DND-41 (cell line): ENCODE measurements around the gene CHI3L2.

Experiments
- ATAC-seq: fragments of 200-7000 bp; cut with Tn5 transposase; 3 replicates; pipeline ENCODE4 v1.9.1; 2021; ENCODE audit warnings: low read depth; ENCODE audit not compliant: insufficient read depth
- DNase-seq: peaks from one replicate; pipeline ENCODE4 v3.0.0-alpha.2; 2020
- H2AFZ ChIP-seq: 2 replicates; pipeline ENCODE4 v1.6.0; 2012; ENCODE audit warnings: low read depth, low read length
- H3K27ac ChIP-seq: 2 replicates; pipeline ENCODE4 v1.5.1; 2012; ENCODE audit warnings: low read length, inconsistent platforms
- H3K27me3 ChIP-seq: fragments of 200-600 bp; sonication (generic); 2 replicates; pipeline ENCODE4 v1.6.0; 2012; ENCODE audit warnings: low read length, mild to moderate bottlenecking, inconsistent platforms; ENCODE audit not compliant: insufficient read depth, poor library complexity
- H3K36me3 ChIP-seq: 2 replicates; pipeline ENCODE4 v1.5.1; 2012; ENCODE audit warnings: low read length, inconsistent platforms; ENCODE audit not compliant: insufficient read depth
- H3K4me1 ChIP-seq: 2 replicates; pipeline ENCODE4 v1.5.1; 2012; ENCODE audit warnings: mild to moderate bottlenecking, low read length; ENCODE audit not compliant: insufficient read depth
- H3K4me2 ChIP-seq: 2 replicates; pipeline ENCODE4 v1.6.0; 2012; ENCODE audit warnings: mild to moderate bottlenecking, moderate library complexity, low read length, inconsistent platforms; ENCODE audit not compliant: insufficient read depth
- H3K4me3 ChIP-seq, 2 experiments: fragments of 200-600 bp in 1 of 2; shearing (Covaris generic) in 1 of 2; 2 replicates each; pipeline ENCODE4 v1.5.1; 2012 to 2016; ENCODE audit warnings: inconsistent platforms in 2 of 2, low read length in 2 of 2, mild to moderate bottlenecking in 2 of 2, low read depth in 1 of 2, moderate library complexity in 1 of 2
- H3K79me2 ChIP-seq: 2 replicates; pipeline ENCODE4 v1.6.0; 2012; ENCODE audit warnings: low read length, inconsistent platforms; ENCODE audit not compliant: insufficient read depth
- H3K9ac ChIP-seq: 2 replicates; pipeline ENCODE4 v1.6.0; 2012; ENCODE audit warnings: low read depth, mild to moderate bottlenecking, inconsistent platforms, low read length, moderate library complexity
- H3K9me3 ChIP-seq: 2 replicates; pipeline ENCODE4 v1.5.1; 2012; ENCODE audit warnings: low read length, moderate library complexity, mild to moderate bottlenecking, inconsistent platforms; ENCODE audit not compliant: insufficient read depth, severe bottlenecking
- H4K20me1 ChIP-seq: 2 replicates; pipeline ENCODE4 v1.6.0; 2012; ENCODE audit warnings: low read length; ENCODE audit not compliant: insufficient read depth
- EZH2 ChIP-seq: IDR thresholded peaks from 3 replicates; pipeline ENCODE4 v1.6.1; 2012; ENCODE audit warnings: borderline replicate concordance, low read depth, mild to moderate bottlenecking, moderate library complexity, low read length, inconsistent platforms; ENCODE audit not compliant: severe bottlenecking
- TF ChIP-seq, protein P1 (sequence below): IDR thresholded peaks from 2 replicates; pipeline ENCODE4 v1.5.1; 2012; ENCODE audit warnings: borderline replicate concordance, low read length, moderate library complexity, mild to moderate bottlenecking; ENCODE audit not compliant: poor library complexity, severe bottlenecking; ENCODE audit errors: extremely low read depth

Gene CHI3L2

DNA sequence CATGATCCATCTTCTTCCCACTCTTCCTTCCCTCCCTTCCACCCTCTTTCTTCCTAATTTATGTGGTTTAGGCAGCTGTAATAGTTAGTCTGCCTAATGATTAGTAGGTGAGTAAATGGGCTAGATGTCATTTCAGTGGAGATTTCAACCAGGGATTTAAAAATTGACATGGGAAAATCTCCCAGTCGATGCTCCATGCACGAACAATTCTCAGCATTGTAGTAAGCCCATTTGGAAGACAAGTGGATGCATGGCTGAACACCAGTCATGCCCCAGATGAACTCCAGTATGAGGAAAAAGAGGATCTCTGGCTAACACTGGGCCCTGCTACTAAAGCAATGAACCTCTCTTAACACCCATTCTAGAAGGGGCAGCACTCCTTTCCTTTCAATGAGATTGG lies 25.3 kb downstream of the CHI3L2 start:
- no peak for DNase-seq
- no peaks in the 10 kb centered on the region for H3K79me2 ChIP-seq
- no peaks in the 10 kb centered on the region for H3K4me1 ChIP-seq
- H3K36me3 ChIP-seq, result no peaks in the 10 kb centered on the region
- no peak overlapping the region for H2AFZ ChIP-seq
- H3K27me3 ChIP-seq, result no peaks in the 10 kb centered on the region
- no peak for TF ChIP-seq EZH2
- TF ChIP-seq, protein P1, sequence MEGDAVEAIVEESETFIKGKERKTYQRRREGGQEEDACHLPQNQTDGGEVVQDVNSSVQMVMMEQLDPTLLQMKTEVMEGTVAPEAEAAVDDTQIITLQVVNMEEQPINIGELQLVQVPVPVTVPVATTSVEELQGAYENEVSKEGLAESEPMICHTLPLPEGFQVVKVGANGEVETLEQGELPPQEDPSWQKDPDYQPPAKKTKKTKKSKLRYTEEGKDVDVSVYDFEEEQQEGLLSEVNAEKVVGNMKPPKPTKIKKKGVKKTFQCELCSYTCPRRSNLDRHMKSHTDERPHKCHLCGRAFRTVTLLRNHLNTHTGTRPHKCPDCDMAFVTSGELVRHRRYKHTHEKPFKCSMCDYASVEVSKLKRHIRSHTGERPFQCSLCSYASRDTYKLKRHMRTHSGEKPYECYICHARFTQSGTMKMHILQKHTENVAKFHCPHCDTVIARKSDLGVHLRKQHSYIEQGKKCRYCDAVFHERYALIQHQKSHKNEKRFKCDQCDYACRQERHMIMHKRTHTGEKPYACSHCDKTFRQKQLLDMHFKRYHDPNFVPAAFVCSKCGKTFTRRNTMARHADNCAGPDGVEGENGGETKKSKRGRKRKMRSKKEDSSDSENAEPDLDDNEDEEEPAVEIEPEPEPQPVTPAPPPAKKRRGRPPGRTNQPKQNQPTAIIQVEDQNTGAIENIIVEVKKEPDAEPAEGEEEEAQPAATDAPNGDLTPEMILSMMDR, result no peak
- H3K27ac ChIP-seq, result no peak overlapping the region
- no peak overlapping the region for H3K4me3 ChIP-seq
- H3K9me3 ChIP-seq, result no peaks in the 10 kb centered on the region
- H3K9ac ChIP-seq, result no peak overlapping the region
- H4K20me1 ChIP-seq, result no peaks in the 10 kb centered on the region
- no peak for ATAC-seq
- no peak overlapping the region for H3K4me2 ChIP-seq

DNA sequence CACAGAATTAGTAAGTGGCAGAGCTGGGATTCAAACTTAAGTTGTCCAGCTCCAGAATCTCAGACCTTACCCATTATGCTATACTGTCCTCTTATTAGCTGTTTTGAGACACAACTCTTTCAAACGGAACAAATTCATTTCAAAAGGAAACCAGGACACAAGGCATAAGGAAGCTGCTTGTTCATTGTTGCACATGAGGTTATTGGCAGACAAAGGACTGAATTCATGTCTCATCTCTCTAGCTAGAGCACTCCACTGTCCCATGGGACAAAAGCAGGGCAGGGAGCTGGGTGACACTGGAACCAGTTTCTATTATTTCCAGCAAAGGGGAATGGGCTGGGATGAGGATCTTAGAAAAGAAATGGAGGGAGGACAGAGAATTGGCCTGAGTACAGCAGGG lies 26.4 kb downstream of the CHI3L2 start:
- Histone ChIP-seq H2AFZ (no peak overlapping the region), H3K4me2 (no peak overlapping the region), H3K9ac (no peak overlapping the region), H3K36me3 (no peaks in the 10 kb centered on the region), H3K4me3 (no peak overlapping the region), H3K4me1 (no peaks in the 10 kb centered on the region), H3K27me3 (no peaks in the 10 kb centered on the region), H3K27ac (no peak overlapping the region), H4K20me1 (no peaks in the 10 kb centered on the region), H3K9me3 (no peaks in the 10 kb centered on the region), H3K79me2 (no peaks in the 10 kb centered on the region)
- TF ChIP-seq, protein P1, result no peak
- no peak for TF ChIP-seq EZH2
- ATAC-seq (no peak), DNase-seq (no peak)

DNA sequence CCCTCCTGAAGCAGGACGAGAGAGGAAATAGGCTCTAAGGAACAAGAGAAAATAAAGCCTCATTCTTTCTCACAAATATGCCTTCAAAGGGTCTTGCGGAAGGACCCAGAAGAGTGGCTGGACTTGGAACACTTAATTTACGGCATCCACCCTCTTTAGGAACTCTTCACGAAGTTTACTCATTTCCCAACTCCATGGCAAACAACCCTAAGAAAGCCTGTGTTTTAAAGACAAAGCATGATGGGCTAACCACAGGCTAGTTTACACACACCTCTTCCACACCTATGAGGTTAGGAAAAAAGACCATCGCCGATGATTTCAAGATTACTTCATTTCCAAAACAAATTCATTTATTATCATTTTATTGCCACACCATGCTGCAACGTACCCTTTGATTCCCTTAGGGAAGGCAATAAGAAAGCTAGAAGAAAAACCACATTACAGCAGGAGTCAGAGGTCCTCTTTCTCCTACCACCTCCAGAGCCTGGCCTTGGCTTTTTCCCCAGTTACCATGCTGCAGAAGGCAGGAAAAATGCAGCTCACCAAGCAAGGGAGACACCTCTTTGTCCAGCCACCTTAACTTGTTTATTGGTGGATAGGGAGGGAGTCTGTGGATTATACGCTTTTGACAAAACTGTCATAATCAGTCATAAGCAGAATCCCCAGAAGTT lies 29.6 kb downstream of the CHI3L2 start:
- H3K79me2 ChIP-seq, result no peaks in the 10 kb centered on the region
- no peak overlapping the region for H3K4me2 ChIP-seq
- H3K4me1 ChIP-seq, result no peaks in the 10 kb centered on the region
- H2AFZ ChIP-seq, result no peak overlapping the region
- no peaks in the 10 kb centered on the region for H3K9me3 ChIP-seq
- H3K27me3 ChIP-seq, result no peaks in the 10 kb centered on the region
- H3K9ac ChIP-seq, result no peak overlapping the region
- no peaks in the 10 kb centered on the region for H4K20me1 ChIP-seq
- no peaks in the 10 kb centered on the region for H3K36me3 ChIP-seq
- TF ChIP-seq, protein P1, result no peak
- TF ChIP-seq EZH2, result no peak
- ATAC-seq, result no peak
- H3K4me3 ChIP-seq, result no peak overlapping the region
- H3K27ac ChIP-seq, result no peak overlapping the region
- no peak for DNase-seq
